WTC11 (cell line): ENCODE measurements around the gene WDR90. TPM values are rescaled to one million over a fixed set of nuclear protein-coding genes. Genes with fewer than 3 reads are reported as not detected.

Source experiments
- CBFB ChIP-seq: sonication (generic); formaldehyde crosslinking; IDR thresholded peaks from 2 replicates; pipeline ENCODE4 v1.8.1; 2022; ENCODE audit warnings: mild to moderate bottlenecking, low read depth, missing genetic modification reagents
- CREB1 ChIP-seq: sonication (generic); formaldehyde crosslinking; IDR thresholded peaks from 2 replicates; pipeline ENCODE4 v1.8.0; 2023; ENCODE audit warnings: mild to moderate bottlenecking, missing genetic modification reagents
- ELF4 ChIP-seq: sonication (generic); formaldehyde crosslinking; IDR thresholded peaks from 2 replicates; pipeline ENCODE4 v1.8.1; 2022; ENCODE audit warnings: low read depth, mild to moderate bottlenecking, moderate library complexity, missing genetic modification reagents
- ESRRA ChIP-seq: sonication (generic); formaldehyde crosslinking; IDR thresholded peaks from 2 replicates; pipeline ENCODE4 v1.8.1; 2022; ENCODE audit warnings: mild to moderate bottlenecking, missing genetic modification reagents, borderline replicate concordance
- GABPB1 ChIP-seq: sonication (generic); formaldehyde crosslinking; IDR thresholded peaks from 2 replicates; pipeline ENCODE4 v1.8.1; 2023; ENCODE audit warnings: mild to moderate bottlenecking, missing genetic modification reagents
- IRF2 ChIP-seq: sonication (generic); formaldehyde crosslinking; IDR thresholded peaks from 2 replicates; pipeline ENCODE4 v1.8.0; 2022; ENCODE audit warnings: low read depth, missing genetic modification reagents, borderline replicate concordance
- NFE2L1 ChIP-seq: sonication (generic); formaldehyde crosslinking; IDR thresholded peaks from 2 replicates; pipeline ENCODE4 v1.8.1; 2023; ENCODE audit warnings: missing genetic modification reagents
- NR1H2 ChIP-seq: sonication (generic); formaldehyde crosslinking; IDR thresholded peaks from 2 replicates; pipeline ENCODE4 v1.9.0; 2021; ENCODE audit warnings: mild to moderate bottlenecking, moderate library complexity, missing genetic modification reagents
- TP53 ChIP-seq: sonication (generic); formaldehyde crosslinking; IDR thresholded peaks from 2 replicates; pipeline ENCODE4 v1.8.1; 2023; ENCODE audit warnings: mild to moderate bottlenecking, missing genetic modification reagents
- ZBTB21 ChIP-seq: sonication (generic); formaldehyde crosslinking; IDR thresholded peaks from 2 replicates; pipeline ENCODE4 v1.8.1; 2023; ENCODE audit warnings: mild to moderate bottlenecking, missing genetic modification reagents, borderline replicate concordance
- ZNF138 ChIP-seq: sonication (generic); formaldehyde crosslinking; conservative IDR thresholded peaks from 2 replicates; pipeline ENCODE4 v1.8.1; 2022; ENCODE audit warnings: mild to moderate bottlenecking, moderate library complexity, missing genetic modification reagents
- ZNF219 ChIP-seq: sonication (generic); formaldehyde crosslinking; IDR thresholded peaks from 2 replicates; pipeline ENCODE4 v1.8.0; 2023; ENCODE audit warnings: missing genetic modification reagents, mild to moderate bottlenecking, borderline replicate concordance
- ZNF232 ChIP-seq: sonication (generic); formaldehyde crosslinking; IDR thresholded peaks from 2 replicates; pipeline ENCODE4 v1.8.0; 2022; ENCODE audit warnings: mild to moderate bottlenecking, missing genetic modification reagents
- total RNA-seq: library from RNA; stranded (reverse); gene quantifications from 3 replicates; pipeline ENCODE4 v1.2.3, GENCODE V29; 2021
- TF ChIP-seq, protein P1 (sequence below): sonication (generic); formaldehyde crosslinking; IDR thresholded peaks from 2 replicates; pipeline ENCODE4 v1.8.0; 2023; ENCODE audit warnings: missing genetic modification reagents, mild to moderate bottlenecking, borderline replicate concordance
- TF ChIP-seq, protein P2 (sequence below): sonication (generic); formaldehyde crosslinking; IDR thresholded peaks from 2 replicates; pipeline ENCODE4 v1.8.1; 2023; ENCODE audit warnings: mild to moderate bottlenecking, missing genetic modification reagents
- TF ChIP-seq, protein P3 (sequence below): fragments of 200-600 bp; IDR thresholded peaks from 2 replicates; pipeline ENCODE4 v1.8.0; 2022; ENCODE audit warnings: antibody characterized with exemption
- TF ChIP-seq, protein P4 (sequence below): fragments of 250-450 bp; sonication (Bioruptor Pico); IDR thresholded peaks from 2 replicates; pipeline ENCODE4 v1.9.0; 2021; ENCODE audit warnings: mild to moderate bottlenecking

WDR90 gene
- total RNA-seq, 1 experiment from 2014 or later, result 75.8 TPM

DNA sequence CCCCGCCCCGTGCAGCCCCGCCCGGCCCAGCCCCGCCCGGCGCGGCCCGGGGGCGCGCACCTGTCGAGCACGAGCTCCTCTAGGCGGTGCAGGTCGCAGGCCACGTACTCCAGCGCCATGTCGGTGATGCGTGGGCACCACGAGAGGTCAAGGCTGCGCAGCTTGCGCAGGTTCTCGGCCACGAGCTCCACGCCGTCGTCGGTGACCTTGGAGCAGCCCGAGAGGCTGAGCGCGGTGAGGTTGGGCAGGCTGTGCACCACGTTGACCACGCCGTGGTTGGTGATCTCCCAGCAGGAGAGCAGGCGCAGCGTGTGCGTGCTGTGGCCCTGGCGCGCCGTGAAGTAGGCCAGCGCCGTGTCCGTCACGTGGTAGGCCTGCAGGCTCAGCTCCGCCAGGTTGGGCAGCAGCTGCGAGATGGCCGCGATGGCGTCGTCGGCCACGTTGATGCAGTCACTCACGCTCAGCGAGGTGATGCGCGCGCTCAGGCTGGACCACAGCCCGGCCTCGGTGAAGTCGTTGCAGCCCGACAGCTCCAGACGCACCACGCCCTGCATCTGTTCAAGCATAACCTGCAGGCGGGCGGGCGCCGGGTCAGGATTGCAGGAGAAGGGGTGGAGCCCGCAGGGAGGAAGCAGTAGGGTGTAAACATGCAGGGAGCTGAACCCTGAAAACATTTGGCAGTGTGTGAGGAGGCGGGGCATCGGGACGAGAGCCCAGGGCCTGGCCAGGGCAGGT lies 46.4 kb downstream of the WDR90 start (continued):
- TF ChIP-seq ZBTB21 (CRISPR knock-in tag) (peak; percentile 89), ZNF138 (CRISPR knock-in tag) (no peak), ZNF232 (CRISPR knock-in tag) (0 out of 2 replicates have a peak, but pooled peaks have one; percentile 19), ELF4 (CRISPR knock-in tag) (no peak), NR1H2 (CRISPR knock-in tag) (no peak), IRF2 (CRISPR knock-in tag) (no peak), TP53 (CRISPR knock-in tag) (0 out of 2 replicates have a peak, but pooled peaks have one; percentile 60), ZNF219 (CRISPR knock-in tag) (no peak), NFE2L1 (CRISPR knock-in tag) (peak; percentile 84), GABPB1 (no peak), CREB1 (CRISPR knock-in tag) (0 out of 2 replicates have a peak, but pooled peaks have one; percentile 36), CBFB (CRISPR knock-in tag) (peak; percentile 74; the same call in 1 of the 2 replicates), ESRRA (CRISPR knock-in tag) (peak; percentile 71; the same call in 1 of the 2 replicates)
- TF ChIP-seq, protein P1, sequence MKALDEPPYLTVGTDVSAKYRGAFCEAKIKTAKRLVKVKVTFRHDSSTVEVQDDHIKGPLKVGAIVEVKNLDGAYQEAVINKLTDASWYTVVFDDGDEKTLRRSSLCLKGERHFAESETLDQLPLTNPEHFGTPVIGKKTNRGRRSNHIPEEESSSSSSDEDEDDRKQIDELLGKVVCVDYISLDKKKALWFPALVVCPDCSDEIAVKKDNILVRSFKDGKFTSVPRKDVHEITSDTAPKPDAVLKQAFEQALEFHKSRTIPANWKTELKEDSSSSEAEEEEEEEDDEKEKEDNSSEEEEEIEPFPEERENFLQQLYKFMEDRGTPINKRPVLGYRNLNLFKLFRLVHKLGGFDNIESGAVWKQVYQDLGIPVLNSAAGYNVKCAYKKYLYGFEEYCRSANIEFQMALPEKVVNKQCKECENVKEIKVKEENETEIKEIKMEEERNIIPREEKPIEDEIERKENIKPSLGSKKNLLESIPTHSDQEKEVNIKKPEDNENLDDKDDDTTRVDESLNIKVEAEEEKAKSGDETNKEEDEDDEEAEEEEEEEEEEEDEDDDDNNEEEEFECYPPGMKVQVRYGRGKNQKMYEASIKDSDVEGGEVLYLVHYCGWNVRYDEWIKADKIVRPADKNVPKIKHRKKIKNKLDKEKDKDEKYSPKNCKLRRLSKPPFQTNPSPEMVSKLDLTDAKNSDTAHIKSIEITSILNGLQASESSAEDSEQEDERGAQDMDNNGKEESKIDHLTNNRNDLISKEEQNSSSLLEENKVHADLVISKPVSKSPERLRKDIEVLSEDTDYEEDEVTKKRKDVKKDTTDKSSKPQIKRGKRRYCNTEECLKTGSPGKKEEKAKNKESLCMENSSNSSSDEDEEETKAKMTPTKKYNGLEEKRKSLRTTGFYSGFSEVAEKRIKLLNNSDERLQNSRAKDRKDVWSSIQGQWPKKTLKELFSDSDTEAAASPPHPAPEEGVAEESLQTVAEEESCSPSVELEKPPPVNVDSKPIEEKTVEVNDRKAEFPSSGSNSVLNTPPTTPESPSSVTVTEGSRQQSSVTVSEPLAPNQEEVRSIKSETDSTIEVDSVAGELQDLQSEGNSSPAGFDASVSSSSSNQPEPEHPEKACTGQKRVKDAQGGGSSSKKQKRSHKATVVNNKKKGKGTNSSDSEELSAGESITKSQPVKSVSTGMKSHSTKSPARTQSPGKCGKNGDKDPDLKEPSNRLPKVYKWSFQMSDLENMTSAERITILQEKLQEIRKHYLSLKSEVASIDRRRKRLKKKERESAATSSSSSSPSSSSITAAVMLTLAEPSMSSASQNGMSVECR, result peak; percentile 67; the same call in 1 of the 2 replicates
- TF ChIP-seq, protein P2, sequence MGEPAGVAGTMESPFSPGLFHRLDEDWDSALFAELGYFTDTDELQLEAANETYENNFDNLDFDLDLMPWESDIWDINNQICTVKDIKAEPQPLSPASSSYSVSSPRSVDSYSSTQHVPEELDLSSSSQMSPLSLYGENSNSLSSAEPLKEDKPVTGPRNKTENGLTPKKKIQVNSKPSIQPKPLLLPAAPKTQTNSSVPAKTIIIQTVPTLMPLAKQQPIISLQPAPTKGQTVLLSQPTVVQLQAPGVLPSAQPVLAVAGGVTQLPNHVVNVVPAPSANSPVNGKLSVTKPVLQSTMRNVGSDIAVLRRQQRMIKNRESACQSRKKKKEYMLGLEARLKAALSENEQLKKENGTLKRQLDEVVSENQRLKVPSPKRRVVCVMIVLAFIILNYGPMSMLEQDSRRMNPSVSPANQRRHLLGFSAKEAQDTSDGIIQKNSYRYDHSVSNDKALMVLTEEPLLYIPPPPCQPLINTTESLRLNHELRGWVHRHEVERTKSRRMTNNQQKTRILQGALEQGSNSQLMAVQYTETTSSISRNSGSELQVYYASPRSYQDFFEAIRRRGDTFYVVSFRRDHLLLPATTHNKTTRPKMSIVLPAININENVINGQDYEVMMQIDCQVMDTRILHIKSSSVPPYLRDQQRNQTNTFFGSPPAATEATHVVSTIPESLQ, result no peak
- TF ChIP-seq, protein P3, sequence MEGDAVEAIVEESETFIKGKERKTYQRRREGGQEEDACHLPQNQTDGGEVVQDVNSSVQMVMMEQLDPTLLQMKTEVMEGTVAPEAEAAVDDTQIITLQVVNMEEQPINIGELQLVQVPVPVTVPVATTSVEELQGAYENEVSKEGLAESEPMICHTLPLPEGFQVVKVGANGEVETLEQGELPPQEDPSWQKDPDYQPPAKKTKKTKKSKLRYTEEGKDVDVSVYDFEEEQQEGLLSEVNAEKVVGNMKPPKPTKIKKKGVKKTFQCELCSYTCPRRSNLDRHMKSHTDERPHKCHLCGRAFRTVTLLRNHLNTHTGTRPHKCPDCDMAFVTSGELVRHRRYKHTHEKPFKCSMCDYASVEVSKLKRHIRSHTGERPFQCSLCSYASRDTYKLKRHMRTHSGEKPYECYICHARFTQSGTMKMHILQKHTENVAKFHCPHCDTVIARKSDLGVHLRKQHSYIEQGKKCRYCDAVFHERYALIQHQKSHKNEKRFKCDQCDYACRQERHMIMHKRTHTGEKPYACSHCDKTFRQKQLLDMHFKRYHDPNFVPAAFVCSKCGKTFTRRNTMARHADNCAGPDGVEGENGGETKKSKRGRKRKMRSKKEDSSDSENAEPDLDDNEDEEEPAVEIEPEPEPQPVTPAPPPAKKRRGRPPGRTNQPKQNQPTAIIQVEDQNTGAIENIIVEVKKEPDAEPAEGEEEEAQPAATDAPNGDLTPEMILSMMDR, result no peak
- TF ChIP-seq, protein P4, sequence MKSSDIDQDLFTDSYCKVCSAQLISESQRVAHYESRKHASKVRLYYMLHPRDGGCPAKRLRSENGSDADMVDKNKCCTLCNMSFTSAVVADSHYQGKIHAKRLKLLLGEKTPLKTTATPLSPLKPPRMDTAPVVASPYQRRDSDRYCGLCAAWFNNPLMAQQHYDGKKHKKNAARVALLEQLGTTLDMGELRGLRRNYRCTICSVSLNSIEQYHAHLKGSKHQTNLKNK (CRISPR knock-in tag), result no peak
